NCI-H2081 treated with DMSO at 0.1 percent for 48 hours (cell line): ENCODE results near the gene DNAAF3.

Experiments
- DNase-seq: peaks from one replicate; lab custom pipeline; 2025; lab: John Stamatoyannopoulos, UW

DNAAF3 gene

DNA sequence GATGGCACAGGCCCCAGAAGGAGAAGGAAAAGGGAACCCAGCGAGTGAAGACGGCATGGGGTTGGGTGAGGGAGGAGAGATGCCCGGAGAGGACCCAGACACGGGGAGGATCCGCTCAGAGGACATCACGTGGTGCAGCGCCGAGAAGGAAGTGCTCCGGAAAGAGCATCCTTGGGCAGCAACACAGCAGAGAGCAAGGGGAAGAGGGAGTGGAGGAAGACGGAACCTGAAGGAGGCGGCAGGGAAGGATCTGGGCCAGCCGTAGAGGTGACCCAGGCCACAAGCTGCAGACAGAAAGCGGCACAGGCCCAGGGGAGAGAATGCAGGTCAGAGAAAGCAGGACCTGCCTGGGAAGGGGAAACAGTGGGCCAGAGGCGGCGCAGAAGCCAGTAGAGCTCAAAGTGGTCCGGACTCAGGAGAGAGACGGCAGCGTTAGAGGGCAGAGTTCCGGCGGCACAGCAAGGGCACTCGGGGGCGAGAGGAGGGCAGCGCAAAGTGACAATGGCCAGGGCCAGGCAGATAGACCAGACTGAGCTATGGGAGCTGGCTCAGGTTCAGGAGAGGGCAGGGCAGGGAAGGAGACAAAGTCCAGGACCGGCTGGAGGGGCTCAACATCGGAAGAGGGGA lies 50.1 kb downstream of the DNAAF3 start:
- DNase-seq = no peak

DNA sequence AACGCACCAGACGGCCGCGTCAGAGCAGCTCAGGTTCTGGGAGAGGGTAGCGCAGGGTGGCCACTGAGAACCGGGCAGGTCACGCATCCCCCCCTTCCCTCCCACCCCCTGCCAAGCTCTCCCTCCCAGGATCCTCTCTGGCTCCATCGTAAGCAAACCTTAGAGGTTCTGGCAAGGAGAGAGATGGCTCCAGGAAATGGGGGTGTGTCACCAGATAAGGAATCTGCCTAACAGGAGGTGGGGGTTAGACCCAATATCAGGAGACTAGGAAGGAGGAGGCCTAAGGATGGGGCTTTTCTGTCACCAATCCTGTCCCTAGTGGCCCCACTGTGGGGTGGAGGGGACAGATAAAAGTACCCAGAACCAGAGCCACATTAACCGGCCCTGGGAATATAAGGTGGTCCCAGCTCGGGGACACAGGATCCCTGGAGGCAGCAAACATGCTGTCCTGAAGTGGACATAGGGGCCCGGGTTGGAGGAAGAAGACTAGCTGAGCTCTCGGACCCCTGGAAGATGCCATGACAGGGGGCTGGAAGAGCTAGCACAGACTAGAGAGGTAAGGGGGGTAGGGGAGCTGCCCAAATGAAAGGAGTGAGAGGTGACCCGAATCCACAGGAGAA lies 50.9 kb downstream of the DNAAF3 start:
- no peak for DNase-seq

DNA sequence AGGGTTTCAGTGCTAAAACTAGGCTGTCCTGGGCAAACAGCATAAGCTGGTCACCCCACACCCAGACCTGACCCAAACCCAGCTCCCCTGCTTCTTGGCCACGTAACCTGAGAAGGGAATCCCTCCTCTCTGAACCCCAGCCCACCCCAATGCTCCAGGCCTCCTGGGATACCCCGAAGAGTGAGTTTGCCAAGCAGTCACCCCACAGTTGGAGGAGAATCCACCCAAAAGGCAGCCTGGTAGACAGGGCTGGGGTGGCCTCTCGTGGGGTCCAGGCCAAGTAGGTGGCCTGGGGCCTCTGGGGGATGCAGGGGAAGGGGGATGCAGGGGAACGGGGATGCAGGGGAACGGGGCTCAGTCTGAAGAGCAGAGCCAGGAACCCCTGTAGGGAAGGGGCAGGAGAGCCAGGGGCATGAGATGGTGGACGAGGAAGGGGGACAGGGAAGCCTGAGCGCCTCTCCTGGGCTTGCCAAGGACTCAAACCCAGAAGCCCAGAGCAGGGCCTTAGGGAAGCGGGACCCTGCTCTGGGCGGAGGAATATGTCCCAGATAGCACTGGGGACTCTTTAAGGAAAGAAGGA lies 51.8 kb downstream of the DNAAF3 start:
- no peak for DNase-seq

DNA sequence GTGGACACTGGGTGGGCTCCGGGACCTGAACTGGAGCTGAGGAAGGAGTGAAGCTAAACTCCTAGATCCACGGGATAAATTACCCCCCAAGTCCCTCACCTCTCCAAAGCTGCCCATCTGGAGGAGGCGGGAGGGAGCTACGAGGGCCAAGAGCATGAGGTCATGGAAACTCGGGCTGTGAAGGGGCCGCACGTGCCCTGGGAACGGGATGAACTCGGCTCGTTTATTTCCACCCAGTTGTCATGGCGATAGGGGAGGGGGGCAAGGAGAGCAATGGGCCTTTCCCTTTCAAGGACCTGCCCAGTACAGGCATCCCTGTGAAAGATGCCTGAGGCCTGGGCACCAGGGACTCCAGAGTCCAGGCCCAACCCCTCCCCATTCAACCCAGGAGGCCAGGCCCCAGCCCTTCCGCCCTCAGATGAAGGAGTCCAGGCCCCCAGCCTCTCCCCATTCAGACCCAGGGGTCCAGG lies 52.8 kb downstream of the DNAAF3 start:
- DNase-seq = no peak

DNA sequence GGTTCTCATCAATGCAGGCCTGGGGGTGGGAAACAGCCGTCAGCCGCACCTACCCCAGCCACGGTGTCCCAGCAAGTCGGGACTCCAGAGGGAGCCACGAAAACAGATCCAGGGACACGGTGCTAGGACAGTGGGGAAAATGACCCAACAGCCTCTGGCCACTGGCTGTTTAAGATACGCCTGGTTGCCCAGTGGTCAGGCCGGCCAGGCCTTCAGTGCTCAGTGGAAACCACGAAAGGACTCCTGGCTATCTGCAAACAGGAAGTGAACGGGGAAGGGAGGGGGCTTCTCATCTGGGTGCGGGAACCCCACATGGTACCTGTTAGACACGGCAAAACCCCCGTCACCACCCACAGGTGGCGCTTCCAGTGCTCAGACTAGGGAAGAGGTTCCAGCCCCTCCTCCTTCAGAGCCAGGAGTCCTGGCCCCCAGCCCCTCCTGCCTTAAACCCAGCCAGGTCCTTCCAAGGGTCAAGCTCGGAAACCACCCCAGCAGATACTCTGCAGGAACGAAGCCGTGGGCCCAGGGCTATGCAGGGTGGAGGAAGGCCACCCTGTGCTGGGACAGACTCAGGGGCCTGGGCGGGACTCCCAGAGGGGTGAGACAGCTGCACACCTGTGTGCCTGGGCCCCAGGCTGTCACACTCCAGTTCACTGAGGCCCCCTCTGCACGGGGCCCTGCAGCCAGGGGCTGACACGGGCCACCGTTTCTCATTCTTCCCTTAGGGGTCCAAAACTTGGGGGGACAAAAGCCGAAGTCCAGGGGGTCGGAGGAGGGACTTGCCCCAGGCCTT lies 53.4 kb downstream of the DNAAF3 start:
- DNase-seq = no peak

DNA sequence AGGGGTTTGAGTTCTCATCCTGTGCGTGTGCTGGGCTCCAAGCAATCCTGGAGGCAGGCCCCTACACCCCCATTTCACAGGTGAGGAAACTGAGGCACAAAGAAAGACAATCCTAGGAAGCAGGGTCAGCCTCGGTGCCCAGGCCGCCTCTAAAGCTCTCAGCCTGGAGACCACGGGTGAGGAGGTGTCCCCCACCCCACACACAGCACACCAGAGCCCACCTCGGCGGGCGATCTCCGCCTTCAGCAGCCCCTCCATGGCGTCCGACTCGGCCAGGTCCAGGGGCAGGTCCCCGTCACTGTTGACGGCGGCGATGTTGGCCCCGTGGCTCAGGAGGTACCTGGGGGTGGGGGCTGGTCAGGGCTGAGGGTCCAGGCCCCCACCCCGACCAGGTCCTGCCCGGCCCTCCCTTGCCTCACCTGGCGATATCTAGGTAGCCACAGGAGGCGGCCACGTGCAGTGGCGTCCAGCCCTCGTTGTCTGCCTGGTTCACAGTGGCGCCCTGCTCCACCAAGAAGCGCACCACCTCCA lies 54.1 kb downstream of the DNAAF3 start:
- DNase-seq = no peak

DNA sequence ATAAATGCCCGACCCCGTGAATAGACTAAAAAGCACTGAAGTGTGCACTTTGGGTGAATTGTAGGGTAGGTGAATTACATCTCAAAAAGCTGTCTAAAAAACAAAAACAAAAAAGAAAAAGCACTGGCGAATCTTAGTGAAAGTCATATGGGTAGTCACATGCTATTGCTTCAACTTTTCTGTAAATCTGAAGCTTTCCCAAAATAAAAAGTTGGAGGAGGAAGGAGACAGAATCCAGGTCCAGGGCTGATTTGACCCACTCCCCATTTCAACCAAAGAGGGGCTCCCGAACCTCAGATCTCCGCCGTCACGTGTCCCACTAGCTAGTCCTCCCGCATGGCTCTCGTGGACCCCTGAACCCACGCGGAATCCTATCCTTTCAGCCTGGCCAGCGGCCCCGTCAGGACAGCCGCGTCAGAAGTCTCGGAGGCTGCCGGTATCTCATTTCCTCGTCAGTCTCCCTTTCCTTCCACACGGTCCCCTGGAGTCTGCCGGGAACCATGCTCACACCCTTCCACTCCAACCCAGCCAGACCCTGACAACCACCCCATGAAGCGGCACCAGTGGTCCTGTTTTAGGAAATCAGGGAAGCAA lies 55.1 kb downstream of the DNAAF3 start:
- no peak for DNase-seq

DNA sequence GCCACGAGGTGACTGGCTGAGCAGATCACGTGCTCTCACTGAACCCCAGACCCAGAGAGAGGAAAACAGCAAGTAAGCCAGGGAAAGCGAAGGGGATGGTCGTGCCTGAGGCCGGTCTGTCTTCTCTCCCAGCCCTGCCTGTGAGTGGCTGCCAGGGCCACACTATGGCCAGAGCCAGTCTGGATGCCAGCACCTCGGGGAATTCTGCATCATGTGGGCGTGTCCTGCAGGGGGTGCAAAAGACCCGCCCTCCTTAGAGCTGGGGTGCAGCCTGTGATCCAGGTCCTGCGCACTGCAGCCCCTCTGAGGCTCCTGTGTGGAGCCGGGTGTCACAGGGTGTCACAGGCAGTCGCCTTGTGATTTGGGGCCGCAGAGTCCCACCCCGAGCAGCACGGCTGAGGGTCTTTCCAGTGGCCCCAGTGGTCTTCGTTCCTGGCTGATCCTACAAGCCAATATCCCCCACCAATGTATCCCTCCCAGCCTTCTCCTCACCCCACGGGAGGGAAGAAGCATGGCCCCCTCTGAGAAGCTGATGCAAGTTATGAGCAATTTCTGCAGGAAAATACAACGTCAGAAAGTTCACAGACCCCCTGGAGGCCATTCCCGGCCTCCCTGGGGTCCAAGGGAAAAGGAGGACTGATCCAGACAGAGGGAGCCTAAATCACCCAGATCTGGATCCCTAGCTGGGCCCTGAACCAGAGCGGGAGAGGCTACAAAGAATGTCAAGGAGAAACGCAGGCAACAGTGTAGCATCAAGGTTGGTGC lies 56.7 kb downstream of the DNAAF3 start:
- DNase-seq = no peak
